Panc1 (cell line): ENCODE results near the gene UBE2E2. TPM values are rescaled to one million over a fixed set of nuclear protein-coding genes. Genes with fewer than 3 reads are reported as not detected.

Experiments
- ATAC-seq: fragments of 200-7000 bp; cut with Tn5 transposase; 2 replicates; pipeline ENCODE4 v1.9.1; 2020; ENCODE audit warnings: mild to moderate bottlenecking, moderate library complexity
- BruUV-seq: library from RNA; stranded (reverse); fragments of 400-500 nt; replicated peaks from 2 replicates; lab custom pipeline; 2021; lab: Mats Ljungman, UMichigan
- CTCF ChIA-PET: fragments of 300-600 bp; sonication (Branson Sonifier 250); formaldehyde crosslinking; loops from one replicate; lab custom pipeline; 2022; ENCODE audit warnings: antibody characterized with exemption; lab: Charles Lee
- POLR2A ChIA-PET: fragments of 300-600 bp; sonication (Branson Sonifier 250); formaldehyde crosslinking; loops from one replicate; lab custom pipeline; 2022; ENCODE audit warnings: antibody characterized with exemption; lab: Charles Lee
- DNase-seq: peaks from one replicate; pipeline ENCODE4 v3.0.0-alpha.2; 2010; ENCODE audit warnings: low read depth, low spot score
- H3K27ac ChIP-seq: 2 replicates; pipeline ENCODE4 v1.5.1; 2011; ENCODE audit warnings: mild to moderate bottlenecking, low read length, inconsistent platforms
- H3K27me3 ChIP-seq: fragments of 200-500 bp; sonication (Bioruptor generic); 2 replicates; pipeline ENCODE4 v1.6.0; 2014; ENCODE audit warnings: low read length, inconsistent platforms; ENCODE audit not compliant: control insufficient read depth, insufficient read depth
- H3K36me3 ChIP-seq: fragments of 200-500 bp; sonication (Bioruptor generic); 2 replicates; pipeline ENCODE4 v1.5.1; 2014; ENCODE audit warnings: inconsistent platforms, mild to moderate bottlenecking, low read length, moderate library complexity; ENCODE audit not compliant: control insufficient read depth, insufficient read depth
- H3K4me1 ChIP-seq: 2 replicates; pipeline ENCODE4 v1.5.1; 2011; ENCODE audit warnings: inconsistent platforms, mild to moderate bottlenecking, low read length, moderate library complexity; ENCODE audit not compliant: control insufficient read depth, insufficient read depth
- H3K4me3 ChIP-seq, 2 experiments: 2 replicates each; pipeline ENCODE4 v1.5.1; 2011 to 2012; ENCODE audit warnings: low read depth in 2 of 2, low read length in 2 of 2, mild to moderate bottlenecking in 2 of 2, inconsistent platforms in 1 of 2, moderate library complexity in 1 of 2
- H3K9me3 ChIP-seq: fragments of 200-500 bp; sonication (Bioruptor generic); 2 replicates; pipeline ENCODE4 v1.5.1; 2014; ENCODE audit warnings: low read depth, mild to moderate bottlenecking, inconsistent platforms, low read length, moderate library complexity; ENCODE audit not compliant: control insufficient read depth, insufficient read depth
- POLR2AphosphoS5 ChIP-seq: IDR thresholded peaks from 2 replicates; pipeline ENCODE4 v1.6.1; 2012; ENCODE audit warnings: mild to moderate bottlenecking, low read depth, low read length, moderate library complexity
- SIN3A ChIP-seq: IDR thresholded peaks from 2 replicates; pipeline ENCODE4 v1.6.1; 2012; ENCODE audit warnings: low read depth, mild to moderate bottlenecking, low read length, moderate library complexity, borderline replicate concordance; ENCODE audit not compliant: insufficient read depth
- TCF7L2 ChIP-seq: IDR thresholded peaks from 2 replicates; pipeline ENCODE4 v1.6.1; 2011; ENCODE audit warnings: mild to moderate bottlenecking, low read depth, low read length, inconsistent platforms
- in situ Hi-C: cut with HindIII; loops from 2 replicates; pipeline ENCODE4 v1.10.0; 2016; ENCODE audit warnings: low sequenced_read_pairs, low pct_unique_long_range_greater_than_20kb
- intact Hi-C: fragments of 100-400 bp; cut with micrococcal nuclease; formaldehyde crosslinking; loops from one replicate; pipeline ENCODE4 v1.10.0; 2022; ENCODE audit not compliant: unreplicated experiment
- total RNA-seq: library from RNA; stranded (reverse); gene quantifications from one replicate; pipeline ENCODE4 v1.2.1, GENCODE V29; 2021; ENCODE audit not compliant: unreplicated experiment
- TF ChIP-seq, protein P1 (sequence below): fragments of 450-650 bp; IDR thresholded peaks from 2 replicates; pipeline ENCODE4 v1.5.1; 2017; ENCODE audit warnings: mild to moderate bottlenecking
- TF ChIP-seq, protein P2 (sequence below), 2 experiments: IDR thresholded peaks; 2 replicates each; pipeline ENCODE4 v1.6.1; 2011 to 2012; ENCODE audit warnings: low read depth in 2 of 2, control low read depth in 1 of 2, low read length in 1 of 2, mild to moderate bottlenecking in 1 of 2, moderate library complexity in 1 of 2; ENCODE audit not compliant: insufficient read depth in 1 of 2

The UBE2E2 gene
- total RNA-seq, 1 experiment from 2014 or later = 38.2 TPM

DNA sequence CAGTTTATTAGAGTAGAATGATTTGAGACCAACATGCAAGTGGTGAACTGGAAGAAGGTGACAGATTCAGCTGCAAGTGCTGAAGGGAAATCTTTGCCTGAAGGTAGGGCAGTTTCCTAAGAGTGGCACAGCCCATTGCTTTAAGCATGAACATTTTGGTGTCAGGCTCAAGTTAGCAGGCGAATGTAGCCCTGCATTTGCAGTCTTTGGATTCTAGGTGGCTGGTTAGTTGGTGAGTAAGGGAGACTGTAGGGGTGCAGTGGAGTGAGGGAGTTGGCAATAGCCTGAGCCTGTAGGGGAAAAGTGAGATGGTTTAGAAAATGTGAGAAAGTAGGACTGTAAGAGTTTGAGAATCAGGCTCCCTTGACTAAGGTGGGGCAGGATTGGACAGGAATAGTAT, 29.7 kb downstream of the UBE2E2 start:
- ChIA-PET CTCF (no interaction called here), POLR2A (no interaction called here)
- H3K27ac ChIP-seq = no peak overlapping the region
- no peak for ATAC-seq
- no peaks in the 10 kb centered on the region for H3K9me3 ChIP-seq
- TF ChIP-seq TCF7L2 = no peak
- no peak for TF ChIP-seq POLR2AphosphoS5
- TF ChIP-seq, protein P1, sequence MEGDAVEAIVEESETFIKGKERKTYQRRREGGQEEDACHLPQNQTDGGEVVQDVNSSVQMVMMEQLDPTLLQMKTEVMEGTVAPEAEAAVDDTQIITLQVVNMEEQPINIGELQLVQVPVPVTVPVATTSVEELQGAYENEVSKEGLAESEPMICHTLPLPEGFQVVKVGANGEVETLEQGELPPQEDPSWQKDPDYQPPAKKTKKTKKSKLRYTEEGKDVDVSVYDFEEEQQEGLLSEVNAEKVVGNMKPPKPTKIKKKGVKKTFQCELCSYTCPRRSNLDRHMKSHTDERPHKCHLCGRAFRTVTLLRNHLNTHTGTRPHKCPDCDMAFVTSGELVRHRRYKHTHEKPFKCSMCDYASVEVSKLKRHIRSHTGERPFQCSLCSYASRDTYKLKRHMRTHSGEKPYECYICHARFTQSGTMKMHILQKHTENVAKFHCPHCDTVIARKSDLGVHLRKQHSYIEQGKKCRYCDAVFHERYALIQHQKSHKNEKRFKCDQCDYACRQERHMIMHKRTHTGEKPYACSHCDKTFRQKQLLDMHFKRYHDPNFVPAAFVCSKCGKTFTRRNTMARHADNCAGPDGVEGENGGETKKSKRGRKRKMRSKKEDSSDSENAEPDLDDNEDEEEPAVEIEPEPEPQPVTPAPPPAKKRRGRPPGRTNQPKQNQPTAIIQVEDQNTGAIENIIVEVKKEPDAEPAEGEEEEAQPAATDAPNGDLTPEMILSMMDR = no peak
- TF ChIP-seq, protein P2, sequence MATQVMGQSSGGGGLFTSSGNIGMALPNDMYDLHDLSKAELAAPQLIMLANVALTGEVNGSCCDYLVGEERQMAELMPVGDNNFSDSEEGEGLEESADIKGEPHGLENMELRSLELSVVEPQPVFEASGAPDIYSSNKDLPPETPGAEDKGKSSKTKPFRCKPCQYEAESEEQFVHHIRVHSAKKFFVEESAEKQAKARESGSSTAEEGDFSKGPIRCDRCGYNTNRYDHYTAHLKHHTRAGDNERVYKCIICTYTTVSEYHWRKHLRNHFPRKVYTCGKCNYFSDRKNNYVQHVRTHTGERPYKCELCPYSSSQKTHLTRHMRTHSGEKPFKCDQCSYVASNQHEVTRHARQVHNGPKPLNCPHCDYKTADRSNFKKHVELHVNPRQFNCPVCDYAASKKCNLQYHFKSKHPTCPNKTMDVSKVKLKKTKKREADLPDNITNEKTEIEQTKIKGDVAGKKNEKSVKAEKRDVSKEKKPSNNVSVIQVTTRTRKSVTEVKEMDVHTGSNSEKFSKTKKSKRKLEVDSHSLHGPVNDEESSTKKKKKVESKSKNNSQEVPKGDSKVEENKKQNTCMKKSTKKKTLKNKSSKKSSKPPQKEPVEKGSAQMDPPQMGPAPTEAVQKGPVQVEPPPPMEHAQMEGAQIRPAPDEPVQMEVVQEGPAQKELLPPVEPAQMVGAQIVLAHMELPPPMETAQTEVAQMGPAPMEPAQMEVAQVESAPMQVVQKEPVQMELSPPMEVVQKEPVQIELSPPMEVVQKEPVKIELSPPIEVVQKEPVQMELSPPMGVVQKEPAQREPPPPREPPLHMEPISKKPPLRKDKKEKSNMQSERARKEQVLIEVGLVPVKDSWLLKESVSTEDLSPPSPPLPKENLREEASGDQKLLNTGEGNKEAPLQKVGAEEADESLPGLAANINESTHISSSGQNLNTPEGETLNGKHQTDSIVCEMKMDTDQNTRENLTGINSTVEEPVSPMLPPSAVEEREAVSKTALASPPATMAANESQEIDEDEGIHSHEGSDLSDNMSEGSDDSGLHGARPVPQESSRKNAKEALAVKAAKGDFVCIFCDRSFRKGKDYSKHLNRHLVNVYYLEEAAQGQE (IDR thresholded peaks at IDR 0.05; ENCODE audit: insufficient read depth in 1 of 2, low read depth in 2 of 2, low read length in 1 of 2) = no peak
- no peak for TF ChIP-seq SIN3A
- no peak for DNase-seq
- intact Hi-C loops = no loop called here
- H3K4me3 ChIP-seq = no peak overlapping the region
- no peaks in the 10 kb centered on the region for H3K4me1 ChIP-seq
- no peaks in the 10 kb centered on the region for H3K27me3 ChIP-seq
- BruUV-seq = no TSS peak
- no peaks in the 10 kb centered on the region for H3K36me3 ChIP-seq
- in situ Hi-C loops = no loop called here

DNA sequence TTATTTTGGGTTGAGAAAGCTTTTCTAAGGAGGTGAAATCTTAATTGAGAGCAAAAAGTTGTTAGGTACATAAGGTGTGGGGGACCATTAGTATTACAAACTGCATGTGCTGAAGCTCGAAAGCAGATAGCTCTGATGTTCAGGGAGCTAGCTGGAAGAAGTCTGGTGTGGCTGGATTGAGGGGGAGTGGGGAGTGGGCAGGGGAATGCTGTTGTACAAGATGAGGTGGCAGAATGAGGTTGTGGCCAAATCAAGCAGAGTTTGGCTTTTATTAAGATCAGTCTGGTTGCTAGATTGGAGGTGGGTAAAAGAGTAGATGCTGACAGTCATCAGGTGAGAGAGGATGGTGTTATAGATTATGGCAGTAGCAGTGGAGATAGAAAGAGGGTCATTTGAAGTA, 32.1 kb downstream of the UBE2E2 start:
- no peak for DNase-seq
- ChIA-PET CTCF (no interaction called here), POLR2A (no interaction called here)
- no peak overlapping the region for H3K27ac ChIP-seq
- H3K36me3 ChIP-seq = no peaks in the 10 kb centered on the region
- no peak overlapping the region for H3K4me3 ChIP-seq
- no peak for ATAC-seq
- H3K4me1 ChIP-seq = no peaks in the 10 kb centered on the region; the same call in 1 of the 2 replicates
- intact Hi-C loops = no loop called here
- TF ChIP-seq POLR2AphosphoS5 (no peak), TCF7L2 (no peak), SIN3A (no peak)
- TF ChIP-seq, protein P1 = no peak
- TF ChIP-seq, protein P2 (IDR thresholded peaks at IDR 0.05; ENCODE audit: insufficient read depth in 1 of 2, low read depth in 2 of 2, low read length in 1 of 2) = no peak
- BruUV-seq = no TSS peak
- H3K9me3 ChIP-seq = no peaks in the 10 kb centered on the region
- in situ Hi-C loops = no loop called here
- H3K27me3 ChIP-seq = no peaks in the 10 kb centered on the region
